IMR-90 (cell line): ENCODE results near the gene GP1BA. TPM values are rescaled to one million over a fixed set of nuclear protein-coding genes. Genes with fewer than 3 reads are reported as not detected.

ENCODE experiments used
- ATAC-seq: fragments of 200-7000 bp; cut with Tn5 transposase; 2 replicates; pipeline ENCODE4 v1.9.1; 2020; ENCODE audit warnings: low read depth, mild to moderate bottlenecking, moderate library complexity
- BruUV-seq: library from RNA; stranded (reverse); fragments of 400-500 nt; replicated peaks from 2 replicates; lab custom pipeline; 2021; lab: Mats Ljungman, UMichigan
- CTCF ChIA-PET: fragments of 300-600 bp; formaldehyde crosslinking; extraction: SDS; loops from one replicate; lab custom pipeline; 2021; ENCODE audit warnings: antibody characterized with exemption; lab: Yijun Ruan, JAX
- POLR2A ChIA-PET: fragments of 300-600 bp; sonication (Branson Sonifier 250); formaldehyde crosslinking; loops from one replicate; lab custom pipeline; 2022; ENCODE audit warnings: antibody characterized with exemption; ENCODE audit not compliant: unreplicated experiment; lab: Charles Lee
- DNase-seq: peaks from one replicate; pipeline ENCODE4 v3.0.0; 2013
- H2AFZ ChIP-seq: replicated peaks from 2 replicates; pipeline ENCODE3; 2013; ENCODE audit warnings: low read length, mild to moderate bottlenecking; ENCODE audit not compliant: poor library complexity
- H2AK5ac ChIP-seq: 2 replicates; pipeline ENCODE4 v1.6.1; 2013; ENCODE audit warnings: low read depth, low read length, inconsistent platforms
- H2AK9ac ChIP-seq: replicated peaks from 2 replicates; pipeline ENCODE3; 2013; ENCODE audit warnings: mild to moderate bottlenecking, low read depth, low read length, moderate library complexity; ENCODE audit not compliant: poor library complexity
- H2BK120ac ChIP-seq: 2 replicates; pipeline ENCODE4 v1.6.1; 2013; ENCODE audit warnings: low read depth, low read length, inconsistent platforms
- H2BK15ac ChIP-seq: 3 replicates; pipeline ENCODE4 v1.6.1; 2013; ENCODE audit warnings: low read depth, low read length, inconsistent platforms
- H2BK20ac ChIP-seq: 2 replicates; pipeline ENCODE4 v1.6.1; 2013; ENCODE audit warnings: low read depth, mild to moderate bottlenecking, inconsistent platforms, low read length, moderate library complexity
- H2BK5ac ChIP-seq: 2 replicates; pipeline ENCODE4 v1.6.1; 2013; ENCODE audit warnings: mild to moderate bottlenecking, low read depth, low read length, inconsistent platforms; ENCODE audit not compliant: poor library complexity, severe bottlenecking
- H3K14ac ChIP-seq: replicated peaks from 2 replicates; pipeline ENCODE4 v1.6.1; 2013; ENCODE audit warnings: low read depth, low read length, inconsistent platforms
- H3K18ac ChIP-seq: 2 replicates; pipeline ENCODE4 v1.6.1; 2013; ENCODE audit warnings: low read depth, low read length, control low read depth
- H3K23ac ChIP-seq: 2 replicates; pipeline ENCODE4 v1.6.1; 2013; ENCODE audit warnings: low read depth, low read length, inconsistent platforms
- H3K27ac ChIP-seq: 2 replicates; pipeline ENCODE4 v1.5.1; 2013; ENCODE audit warnings: mild to moderate bottlenecking, control low read depth, low read length; ENCODE audit not compliant: insufficient read depth
- H3K27me3 ChIP-seq: 2 replicates; pipeline ENCODE4 v1.6.1; 2013; ENCODE audit warnings: low read length; ENCODE audit not compliant: control insufficient read depth, insufficient read depth
- H3K36me3 ChIP-seq: 2 replicates; pipeline ENCODE4 v1.6.1; 2013; ENCODE audit warnings: low read length, mixed read lengths; ENCODE audit not compliant: control insufficient read depth, insufficient read depth
- H3K4ac ChIP-seq: 2 replicates; pipeline ENCODE4 v1.6.1; 2013; ENCODE audit warnings: low read depth, low read length, inconsistent platforms
- H3K4me1 ChIP-seq: 2 replicates; pipeline ENCODE4 v1.6.1; 2013; ENCODE audit warnings: low read length, mixed read lengths; ENCODE audit not compliant: control insufficient read depth, insufficient read depth
- H3K4me2 ChIP-seq: 2 replicates; pipeline ENCODE4 v1.6.1; 2013; ENCODE audit warnings: low read depth, mild to moderate bottlenecking, control low read depth, low read length, moderate library complexity
- H3K4me3 ChIP-seq: 2 replicates; pipeline ENCODE4 v1.5.1; 2013; ENCODE audit warnings: low read depth, mild to moderate bottlenecking, control low read depth, low read length, moderate library complexity; ENCODE audit not compliant: insufficient read depth
- H3K56ac ChIP-seq: 2 replicates; pipeline ENCODE4 v1.6.1; 2013; ENCODE audit warnings: low read length, inconsistent platforms; ENCODE audit not compliant: insufficient read depth; ENCODE audit errors: extremely low read depth
- H3K79me1 ChIP-seq, 2 experiments: 2 replicates each; pipeline ENCODE4 v1.6.1; 2013; ENCODE audit warnings: low read length in 2 of 2, inconsistent platforms in 1 of 2, low read depth in 1 of 2
- H3K9ac ChIP-seq: 2 replicates; pipeline ENCODE4 v1.6.1; 2013; ENCODE audit warnings: low read depth, low read length, control low read depth
- H3K9me1 ChIP-seq: 2 replicates; pipeline ENCODE4 v1.6.1; 2013; ENCODE audit warnings: low read length, inconsistent platforms; ENCODE audit not compliant: insufficient read depth
- H3K9me3 ChIP-seq: 2 replicates; pipeline ENCODE4 v1.6.1; 2013; ENCODE audit warnings: low read length; ENCODE audit not compliant: control insufficient read depth, insufficient read depth
- H4K20me1 ChIP-seq: 2 replicates; pipeline ENCODE4 v1.6.1; 2013; ENCODE audit warnings: low read length, inconsistent platforms; ENCODE audit not compliant: insufficient read depth
- H4K5ac ChIP-seq: 2 replicates; pipeline ENCODE4 v1.6.1; 2013; ENCODE audit warnings: mild to moderate bottlenecking, low read depth, low read length, control low read depth
- H4K8ac ChIP-seq, 2 experiments: 2 replicates each; pipeline ENCODE4 v1.6.1; 2013; ENCODE audit warnings: low read depth in 2 of 2, low read length in 2 of 2, control low read depth in 1 of 2, inconsistent platforms in 1 of 2
- H4K91ac ChIP-seq: 2 replicates; pipeline ENCODE4 v1.6.1; 2013; ENCODE audit warnings: low read depth, low read length, inconsistent platforms; ENCODE audit not compliant: insufficient read depth
- BHLHE40 ChIP-seq: fragments of 150-350 bp; IDR thresholded peaks from 2 replicates; pipeline ENCODE4 v1.6.1; 2016; ENCODE audit warnings: mild to moderate bottlenecking, low read depth, low read length
- CEBPB ChIP-seq: IDR thresholded peaks from 2 replicates; pipeline ENCODE4 v1.6.1; 2012; ENCODE audit warnings: low read depth, low read length, improper control_type of control experiment
- CHD1 ChIP-seq: IDR thresholded peaks from 2 replicates; pipeline ENCODE4 v1.6.1; 2012; ENCODE audit warnings: low read depth, low read length, improper control_type of control experiment
- FOS ChIP-seq: fragments of 150-350 bp; IDR thresholded peaks from 2 replicates; pipeline ENCODE4 v1.6.1; 2016; ENCODE audit warnings: low read depth, low read length
- MAFK ChIP-seq: IDR thresholded peaks from 2 replicates; pipeline ENCODE4 v1.6.1; 2012; ENCODE audit warnings: low read depth, low read length, improper control_type of control experiment
- MAZ ChIP-seq: IDR thresholded peaks from 2 replicates; pipeline ENCODE4 v1.6.1; 2012; ENCODE audit warnings: low read depth, mild to moderate bottlenecking, low read length, improper control_type of control experiment, moderate library complexity, borderline replicate concordance
- MXI1 ChIP-seq: IDR thresholded peaks from 2 replicates; pipeline ENCODE4 v1.6.1; 2012; ENCODE audit warnings: low read depth, mild to moderate bottlenecking, low read length, moderate library complexity, borderline replicate concordance
- NFE2L2 ChIP-seq: fragments of 150-350 bp; IDR thresholded peaks from 2 replicates; pipeline ENCODE4 v1.6.1; 2016; ENCODE audit warnings: low read depth, mild to moderate bottlenecking, low read length
- POLR2A ChIP-seq: IDR thresholded peaks from 2 replicates; pipeline ENCODE4 v1.6.1; 2012; ENCODE audit warnings: mild to moderate bottlenecking, low read depth, low read length
- RAD21 ChIP-seq: IDR thresholded peaks from 2 replicates; pipeline ENCODE4 v1.6.1; 2012; ENCODE audit warnings: low read length, improper control_type of control experiment
- RCOR1 ChIP-seq: IDR thresholded peaks from 2 replicates; pipeline ENCODE4 v1.6.1; 2012; ENCODE audit warnings: mild to moderate bottlenecking, low read length, improper control_type of control experiment; ENCODE audit not compliant: insufficient replicate concordance
- RFX5 ChIP-seq: IDR thresholded peaks from 2 replicates; pipeline ENCODE4 v1.8.0; 2012; ENCODE audit warnings: low read depth, mild to moderate bottlenecking, low read length, moderate library complexity
- SMC3 ChIP-seq: fragments of 150-350 bp; IDR thresholded peaks from 2 replicates; pipeline ENCODE4 v1.6.1; 2016; ENCODE audit warnings: low read depth, mild to moderate bottlenecking, antibody characterized with exemption, low read length, moderate library complexity
- WGBS, 2 experiments: methylation state at CpG; one replicate each; pipeline versions ENCODE4 v1.1.5 to v1.1.7; 2013; ENCODE audit warnings: missing lambda C conversion rate in 2 of 2; ENCODE audit not compliant: insufficient read length in 1 of 2; ENCODE audit errors: extremely low coverage in 2 of 2; 5-methylcytosine and 5-hydroxymethylcytosine counted together
- dilution Hi-C: fragments of 300-500 bp; cut with HindIII; formaldehyde crosslinking; loops from one replicate; pipeline ENCODE4 v1.14.3; 2018; ENCODE audit warnings: low sequenced_read_pairs; ENCODE audit not compliant: unreplicated experiment
- in situ Hi-C: fragments of 300-500 bp; cut with MboI; formaldehyde crosslinking; loops from 3 replicates; pipeline ENCODE4 v1.14.3; 2019; ENCODE audit warnings: low sequenced_read_pairs, inconsistent platforms, mixed read lengths
- intact Hi-C: fragments of 100-400 bp; cut with micrococcal nuclease; formaldehyde crosslinking; loops from 2 replicates; pipeline ENCODE4 v1.10.0; 2022
- polyA plus RNA-seq, 3 experiments: library from polyadenylated mRNA; depleted of rRNA; stranded (reverse); fragments of >200 nt; gene quantifications; 2 replicates each; pipeline ENCODE4 v1.2.3, GENCODE V29; 2012; ENCODE audit warnings: low replicate concordance in 1 of 3
- total RNA-seq: library from RNA; depleted of rRNA; stranded (reverse); fragments of >200 nt; gene quantifications from 2 replicates; pipeline ENCODE4 v1.2.3, GENCODE V29; 2012
- TF ChIP-seq, protein P1 (sequence below): conservative IDR thresholded peaks from 2 replicates; pipeline ENCODE4 v1.5.1; 2012; ENCODE audit warnings: mild to moderate bottlenecking, low read depth, low read length, improper control_type of control experiment
- TF ChIP-seq, protein P2 (sequence below): fragments of 150-350 bp; IDR thresholded peaks from 2 replicates; pipeline ENCODE4 v1.6.1; 2017; ENCODE audit warnings: mild to moderate bottlenecking, antibody characterized with exemption, low read length, low read depth
- TF ChIP-seq, protein P3 (sequence below): fragments of 150-350 bp; IDR thresholded peaks from 2 replicates; pipeline ENCODE4 v1.6.1; 2016; ENCODE audit warnings: low read depth, mild to moderate bottlenecking, low read length, moderate library complexity, borderline replicate concordance

Gene GP1BA
- total and polyA plus RNA-seq, 2 of the 4 experiments (the other 2 are of a cell fraction) = not detected

DNA sequence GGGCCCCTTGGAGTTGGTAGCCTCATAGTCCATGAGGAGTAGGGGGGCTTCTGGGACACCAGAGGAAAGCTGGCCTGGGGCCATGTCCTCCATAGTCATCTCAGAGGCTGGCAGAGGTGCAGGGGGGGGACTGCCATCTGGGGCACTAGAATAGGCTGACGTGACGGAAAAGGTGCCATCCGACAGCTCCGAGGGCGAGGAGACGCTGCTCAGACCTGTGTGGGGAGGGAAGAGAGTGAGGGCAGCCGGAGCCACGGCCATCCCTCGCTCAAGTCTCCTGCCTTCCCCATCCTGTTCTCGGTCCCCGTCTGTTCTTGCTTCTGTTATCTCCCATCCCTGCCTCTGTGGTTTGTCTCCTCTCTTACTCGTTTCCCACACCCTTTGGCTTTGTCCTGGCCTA, 40.2 kb downstream of the GP1BA start:
- H2BK20ac ChIP-seq = no peak overlapping the region
- no peak overlapping the region for H4K91ac ChIP-seq
- peaks cover 3% of the 10 kb centered on the region; the same call in 1 of the 2 replicates for H4K20me1 ChIP-seq
- TF ChIP-seq POLR2A (no peak), RCOR1 (no peak), MXI1 (no peak), CEBPB (no peak), NFE2L2 (no peak), CHD1 (no peak), MAZ (no peak), FOS (no peak), BHLHE40 (no peak), RAD21 (no peak), MAFK (no peak), RFX5 (no peak), SMC3 (no peak)
- TF ChIP-seq, protein P1, sequence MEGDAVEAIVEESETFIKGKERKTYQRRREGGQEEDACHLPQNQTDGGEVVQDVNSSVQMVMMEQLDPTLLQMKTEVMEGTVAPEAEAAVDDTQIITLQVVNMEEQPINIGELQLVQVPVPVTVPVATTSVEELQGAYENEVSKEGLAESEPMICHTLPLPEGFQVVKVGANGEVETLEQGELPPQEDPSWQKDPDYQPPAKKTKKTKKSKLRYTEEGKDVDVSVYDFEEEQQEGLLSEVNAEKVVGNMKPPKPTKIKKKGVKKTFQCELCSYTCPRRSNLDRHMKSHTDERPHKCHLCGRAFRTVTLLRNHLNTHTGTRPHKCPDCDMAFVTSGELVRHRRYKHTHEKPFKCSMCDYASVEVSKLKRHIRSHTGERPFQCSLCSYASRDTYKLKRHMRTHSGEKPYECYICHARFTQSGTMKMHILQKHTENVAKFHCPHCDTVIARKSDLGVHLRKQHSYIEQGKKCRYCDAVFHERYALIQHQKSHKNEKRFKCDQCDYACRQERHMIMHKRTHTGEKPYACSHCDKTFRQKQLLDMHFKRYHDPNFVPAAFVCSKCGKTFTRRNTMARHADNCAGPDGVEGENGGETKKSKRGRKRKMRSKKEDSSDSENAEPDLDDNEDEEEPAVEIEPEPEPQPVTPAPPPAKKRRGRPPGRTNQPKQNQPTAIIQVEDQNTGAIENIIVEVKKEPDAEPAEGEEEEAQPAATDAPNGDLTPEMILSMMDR = no peak
- TF ChIP-seq, protein P2, sequence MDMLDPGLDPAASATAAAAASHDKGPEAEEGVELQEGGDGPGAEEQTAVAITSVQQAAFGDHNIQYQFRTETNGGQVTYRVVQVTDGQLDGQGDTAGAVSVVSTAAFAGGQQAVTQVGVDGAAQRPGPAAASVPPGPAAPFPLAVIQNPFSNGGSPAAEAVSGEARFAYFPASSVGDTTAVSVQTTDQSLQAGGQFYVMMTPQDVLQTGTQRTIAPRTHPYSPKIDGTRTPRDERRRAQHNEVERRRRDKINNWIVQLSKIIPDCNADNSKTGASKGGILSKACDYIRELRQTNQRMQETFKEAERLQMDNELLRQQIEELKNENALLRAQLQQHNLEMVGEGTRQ = no peak
- TF ChIP-seq, protein P3, sequence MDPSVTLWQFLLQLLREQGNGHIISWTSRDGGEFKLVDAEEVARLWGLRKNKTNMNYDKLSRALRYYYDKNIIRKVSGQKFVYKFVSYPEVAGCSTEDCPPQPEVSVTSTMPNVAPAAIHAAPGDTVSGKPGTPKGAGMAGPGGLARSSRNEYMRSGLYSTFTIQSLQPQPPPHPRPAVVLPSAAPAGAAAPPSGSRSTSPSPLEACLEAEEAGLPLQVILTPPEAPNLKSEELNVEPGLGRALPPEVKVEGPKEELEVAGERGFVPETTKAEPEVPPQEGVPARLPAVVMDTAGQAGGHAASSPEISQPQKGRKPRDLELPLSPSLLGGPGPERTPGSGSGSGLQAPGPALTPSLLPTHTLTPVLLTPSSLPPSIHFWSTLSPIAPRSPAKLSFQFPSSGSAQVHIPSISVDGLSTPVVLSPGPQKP = no peak
- no peak for DNase-seq
- H3K9me1 ChIP-seq = peaks cover 19% of the 10 kb centered on the region
- H2AFZ ChIP-seq = no peak overlapping the region
- no peak overlapping the region for H3K4me2 ChIP-seq
- dilution Hi-C loops = no loop called here
- H3K27me3 ChIP-seq = no peaks in the 10 kb centered on the region
- H3K4me3 ChIP-seq = no peak overlapping the region
- no peak overlapping the region for H2BK15ac ChIP-seq
- H4K5ac ChIP-seq = no peak overlapping the region
- no peak overlapping the region for H3K27ac ChIP-seq
- ATAC-seq = no peak
- POLR2A ChIA-PET = no interaction called here
- CTCF ChIA-PET = no interaction called here
- peaks cover 9 to 56% of the 10 kb centered on the region in 2 experiments; a peak in 3 of 4 replicates for H3K79me1 ChIP-seq
- no peak overlapping the region for H3K56ac ChIP-seq
- no peak overlapping the region for H3K4ac ChIP-seq
- no peak overlapping the region for H4K8ac ChIP-seq
- 90% methylated on average over 6 of the region's 12 CpGs; no CpG with 5 or more reads in 1 of the 2 experiments for WGBS, 2 experiments
- no peak overlapping the region for H2AK5ac ChIP-seq
- no peaks in the 10 kb centered on the region for H3K9me3 ChIP-seq
- intact Hi-C loops = no loop called here
- H3K23ac ChIP-seq = no peak overlapping the region
- H2AK9ac ChIP-seq = peak overlapping the region; percentile 56
- H3K14ac ChIP-seq = no peak overlapping the region
- peaks cover 39% of the 10 kb centered on the region for H3K36me3 ChIP-seq
- H3K9ac ChIP-seq = no peak overlapping the region
- no peak overlapping the region for H3K18ac ChIP-seq
- in situ Hi-C loops = no loop called here
- BruUV-seq = no TSS peak
- no peak overlapping the region for H2BK5ac ChIP-seq
- H2BK120ac ChIP-seq = no peak overlapping the region
- peaks cover 14% of the 10 kb centered on the region for H3K4me1 ChIP-seq
